Nucleus accumbens (tissue), 56 donors: ENCODE measurements around the gene CNOT3.
"Not testable (repeated sequence)": the region's sequence is repeated elsewhere in the genome, so short reads cannot be mapped to it uniquely, and the experiment has no call there.

Experiments
- DNase-seq, 56 donors: peaks; one replicate each; lab custom pipeline; 2025; lab: John Stamatoyannopoulos, UW

CNOT3 gene

GRCh38 chr19:54164369-54165068 lies 27.0 kb downstream of the CNOT3 start:
- no peak for DNase-seq

DNA sequence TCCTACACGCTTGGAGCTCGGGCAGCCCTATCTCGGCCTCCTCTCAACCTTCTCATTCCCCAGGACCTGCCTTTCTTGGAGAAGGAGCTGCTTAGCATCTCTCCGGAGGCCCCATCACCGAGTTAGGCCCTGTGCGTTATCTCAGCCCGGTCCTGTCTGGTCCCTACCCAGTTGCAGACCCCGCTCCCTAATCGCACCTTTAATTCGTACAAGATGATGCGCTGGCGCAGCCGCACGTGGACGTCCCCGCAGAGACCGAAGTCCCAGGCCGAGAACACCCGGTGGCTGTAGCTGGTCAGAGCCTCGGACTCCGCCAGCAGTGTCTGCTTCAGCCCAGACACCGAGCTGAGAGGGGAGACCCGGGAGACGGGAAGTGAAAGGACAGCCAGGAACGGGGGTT lies 27.7 kb downstream of the CNOT3 start:
- no peak for DNase-seq

DNA sequence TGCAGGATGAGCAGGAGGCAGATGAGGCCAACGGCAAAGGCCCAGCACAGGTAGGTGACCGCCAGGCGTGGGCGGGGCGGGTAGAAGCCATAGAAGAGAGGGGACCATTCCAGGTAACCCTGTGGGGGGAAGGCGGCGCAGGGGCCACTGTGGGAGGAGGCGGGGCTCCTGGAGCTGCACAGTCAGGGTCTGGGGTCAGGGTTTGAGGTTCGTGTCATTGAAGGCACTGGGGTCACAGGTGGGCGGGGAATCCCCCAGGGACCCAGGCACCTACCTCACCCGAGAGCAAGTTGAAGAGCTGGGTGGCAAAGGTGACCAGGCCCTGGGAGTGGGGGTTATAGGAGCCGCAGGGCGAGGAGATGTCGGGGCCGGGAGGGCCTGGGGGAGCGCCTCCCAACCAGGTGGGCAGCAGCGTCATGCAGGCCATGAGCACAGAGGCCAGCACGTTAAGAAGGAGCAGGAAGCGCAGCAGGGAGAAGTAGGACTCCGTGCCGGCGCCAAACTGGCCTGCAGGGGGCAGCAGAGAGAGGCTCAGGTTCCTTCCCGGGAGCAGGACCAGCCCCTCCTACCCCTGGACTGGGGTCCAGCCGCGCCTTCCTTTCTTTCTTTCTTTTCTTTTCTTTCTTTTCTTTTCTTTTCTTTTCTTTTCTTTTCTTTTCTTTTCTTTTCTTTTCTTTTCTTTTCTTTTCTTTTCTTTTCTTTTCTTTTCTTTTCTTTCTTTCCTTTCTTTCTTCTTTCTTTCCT lies 30.8 kb downstream of the CNOT3 start:
- peak in 54 of 56 donors; percentile 12 to 94 (median 70) for DNase-seq

DNA sequence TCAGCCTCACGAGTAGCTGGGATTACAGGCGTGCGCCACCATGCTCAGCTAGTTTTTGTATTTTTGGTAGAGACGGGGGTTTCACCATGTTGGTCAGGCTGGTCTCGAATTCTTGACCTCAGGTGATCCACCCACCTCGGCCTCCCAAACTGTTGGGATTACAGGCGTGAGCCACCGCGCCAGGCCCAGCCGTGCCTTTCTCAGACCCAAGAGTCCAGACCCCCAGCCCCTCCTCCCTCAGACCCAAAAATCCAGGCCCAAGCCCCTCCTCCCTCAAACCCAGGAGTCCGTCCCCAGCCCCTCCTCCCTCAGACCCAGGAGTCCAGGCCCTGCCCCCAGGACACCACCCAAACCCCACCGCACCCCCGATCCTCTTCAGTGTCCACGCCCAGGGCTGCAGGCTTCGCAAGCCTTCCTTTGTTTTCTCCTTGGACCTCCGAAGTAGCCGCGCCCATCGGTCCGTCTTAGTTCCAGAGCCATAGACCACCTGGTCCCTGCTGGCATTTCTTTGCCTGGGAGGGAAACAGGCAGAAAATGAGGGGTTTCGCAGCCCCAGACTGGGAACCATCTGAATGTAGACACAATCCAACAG lies 31.7 kb downstream of the CNOT3 start:
- no peak for DNase-seq

- DNase-seq, result not testable (repeated sequence)
Measured at GRCh38 chr19:54171736-54172431, 34.3 kb downstream of the CNOT3 start.

GRCh38 chr19:54172471-54173358 lies 35.2 kb downstream of the CNOT3 start, which contains the start of gene TMC4:
Gene TMC4 (minus strand): TSS chr19:54173160. CDS start chr19:54173117, 43 bp downstream.
- DNase-seq, result no peak

- DNase-seq, result no peak
Measured at GRCh38 chr19:54173359-54173699, 35.8 kb downstream of the CNOT3 start.

DNA sequence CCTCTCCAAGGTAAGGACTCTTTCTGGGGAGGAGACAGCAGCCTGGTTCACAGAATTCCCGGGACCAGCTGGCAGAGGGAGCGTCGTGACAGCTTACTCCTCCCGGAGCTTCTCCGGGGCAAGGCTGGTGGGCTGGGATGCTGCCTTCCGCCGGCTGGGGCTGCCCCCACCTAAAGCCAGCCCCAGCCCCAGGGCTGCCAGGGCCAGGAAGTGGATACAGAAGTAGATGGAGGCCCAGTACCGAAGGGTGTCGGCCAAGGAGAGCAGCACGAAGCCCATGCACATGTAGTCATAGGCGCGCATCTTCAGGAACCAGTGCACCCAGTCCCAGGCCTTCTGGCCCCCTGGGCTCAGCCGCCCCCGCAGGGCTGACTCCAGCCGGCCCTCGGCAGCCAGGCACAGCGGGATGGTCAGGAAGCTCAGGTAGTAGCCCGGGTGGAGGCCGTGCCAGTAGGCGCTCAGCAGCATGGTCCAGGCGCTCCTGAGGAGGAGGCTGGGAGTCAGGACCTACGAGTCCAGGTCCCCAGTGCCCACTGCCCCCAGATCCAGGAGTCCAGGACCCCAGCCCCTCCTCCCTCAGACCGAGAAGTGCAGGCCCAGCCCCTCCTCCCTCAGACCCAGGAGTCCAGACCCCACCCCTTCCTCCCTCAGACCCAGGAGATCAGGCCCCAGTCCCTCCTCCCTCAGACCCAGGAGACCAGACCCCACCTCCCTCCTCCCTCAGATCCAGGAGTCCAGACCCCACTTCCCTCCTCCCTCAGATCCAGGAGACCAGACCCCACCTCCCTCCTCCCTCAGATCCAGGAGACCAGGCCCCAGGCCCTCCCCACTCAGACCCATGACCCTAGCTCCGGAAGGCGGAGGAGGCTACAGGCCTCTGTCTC lies 36.6 kb downstream of the CNOT3 start:
- DNase-seq, result no peak

DNA sequence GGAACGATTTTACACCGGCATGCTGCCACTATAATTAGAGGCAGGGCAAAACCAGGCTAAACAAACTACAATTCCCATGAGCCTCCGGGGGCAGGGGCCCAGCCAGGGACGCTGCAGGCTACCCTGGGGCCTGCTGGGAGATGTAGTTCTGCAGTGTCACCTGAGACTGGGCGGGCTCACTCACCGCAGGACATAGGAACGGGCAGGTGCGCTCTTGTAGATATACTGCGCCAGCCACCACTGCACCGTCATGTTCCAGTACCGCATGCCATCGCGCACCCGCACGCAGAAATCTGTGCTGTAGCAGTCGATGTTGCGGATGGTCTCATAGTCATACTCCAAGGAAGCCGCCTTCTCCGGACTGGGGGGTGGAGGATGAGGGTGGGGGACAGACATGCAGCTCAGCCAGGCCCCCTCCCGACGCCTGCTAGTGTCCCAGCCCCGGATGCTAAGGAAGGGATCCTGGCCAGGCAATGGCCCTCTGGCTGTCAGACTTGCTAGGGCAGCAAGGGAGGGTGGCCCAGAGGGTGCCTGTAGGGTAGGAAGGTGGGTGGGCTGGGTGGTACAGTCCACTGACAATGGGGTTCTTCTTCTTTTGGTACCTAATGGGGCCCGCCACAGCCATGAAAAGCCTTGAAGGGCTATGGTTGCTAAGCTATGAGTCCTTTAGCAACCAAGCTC lies 41.2 kb downstream of the CNOT3 start:
- DNase-seq, result peak in 28 of 56 donors; percentile 5 to 67 (median 20)

- DNase-seq, result peak in 2 of 56 donors; percentile 6 to 23
Measured at GRCh38 chr19:54179262-54179852, 41.8 kb downstream of the CNOT3 start.

DNA sequence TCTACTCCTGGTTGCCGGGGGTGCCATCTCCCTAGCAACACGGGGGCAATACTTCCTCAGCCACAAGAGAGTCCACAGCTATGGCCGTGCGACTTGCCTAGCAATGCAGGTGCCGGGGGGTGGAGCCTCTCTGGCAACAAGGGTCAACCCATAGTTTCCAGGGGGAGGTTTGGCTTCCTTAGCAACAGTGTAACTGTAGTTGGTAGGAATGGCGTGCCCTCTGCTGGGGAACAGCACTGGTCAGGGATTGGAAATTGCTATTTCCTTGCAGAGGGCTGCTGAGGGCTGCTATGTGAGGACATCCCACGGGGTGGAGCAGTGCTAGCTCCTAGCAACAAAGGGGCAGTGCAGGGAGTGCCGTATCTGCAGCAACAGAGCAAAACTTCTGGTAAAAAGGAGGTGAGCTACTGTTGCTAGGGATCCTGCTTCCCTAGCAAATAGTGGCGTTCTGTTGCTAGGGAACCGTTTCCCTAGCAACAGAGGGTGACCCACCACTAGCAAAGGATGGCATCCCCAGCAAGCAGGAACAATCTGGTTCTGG lies 42.4 kb downstream of the CNOT3 start:
- DNase-seq, result peak in 44 of 56 donors; percentile 3 to 83 (median 54)

- no peak for DNase-seq
Measured at GRCh38 chr19:54180691-54181091, 43.1 kb downstream of the CNOT3 start.

- DNase-seq, result not testable (repeated sequence)
Measured at GRCh38 chr19:54181894-54182293, 44.3 kb downstream of the CNOT3 start.

- no peak for DNase-seq
Measured at GRCh38 chr19:54183431-54183830, 45.9 kb downstream of the CNOT3 start.

DNA sequence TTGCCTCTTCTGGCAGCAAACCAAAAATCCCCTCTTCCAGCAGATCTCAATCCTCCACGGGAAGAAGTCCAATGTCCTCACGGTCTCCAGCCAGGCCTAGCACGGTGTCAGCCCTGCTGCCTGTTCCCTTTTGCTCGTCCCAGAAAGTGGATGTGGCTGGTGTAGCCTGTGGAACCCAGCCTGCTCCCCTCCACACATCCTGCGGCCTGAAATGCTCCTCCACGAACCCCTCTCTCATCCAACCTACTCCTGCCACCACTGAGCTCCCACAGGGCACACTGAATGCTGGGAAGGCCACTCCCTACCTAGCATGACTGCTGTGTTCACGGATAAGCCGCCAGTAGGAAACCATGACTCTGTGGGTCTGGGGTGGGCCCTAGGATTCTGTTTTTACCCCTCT lies 48.8 kb downstream of the CNOT3 start:
- DNase-seq, result no peak

- no peak for DNase-seq
Measured at GRCh38 chr19:54186934-54187381, 49.4 kb downstream of the CNOT3 start.

DNA sequence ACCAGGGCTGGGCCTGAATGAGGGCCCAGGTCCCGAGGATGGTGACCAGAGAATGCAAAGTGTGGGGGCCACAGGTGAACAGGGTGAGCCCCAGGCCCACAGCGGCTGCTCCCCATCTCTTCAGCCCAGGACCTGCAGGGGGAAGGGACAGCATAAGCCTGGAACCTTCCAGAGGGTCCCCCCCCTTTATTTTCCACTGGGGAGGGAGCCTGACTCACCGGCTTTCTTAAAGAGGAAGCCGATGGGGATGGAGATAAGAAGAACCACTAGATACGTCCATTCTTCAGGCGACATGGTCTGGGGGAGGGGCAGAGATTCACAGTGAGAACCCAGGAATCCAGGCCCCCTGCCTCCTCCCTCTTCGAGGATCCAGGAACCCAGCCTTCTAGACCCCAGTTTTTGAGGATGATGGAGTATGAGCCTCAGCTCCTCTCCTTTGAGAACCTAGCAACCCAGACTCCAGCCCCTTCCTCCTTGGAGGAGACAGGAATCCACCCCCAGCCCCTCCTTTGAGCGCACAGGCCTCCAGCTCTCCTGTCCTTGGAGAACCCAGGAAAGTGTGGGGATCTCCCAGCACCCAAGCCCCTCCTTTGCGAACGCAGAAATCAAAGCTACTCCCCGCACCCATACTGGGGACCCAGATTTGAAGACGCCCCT lies 50.8 kb downstream of the CNOT3 start:
- DNase-seq, result peak in 10 of 56 donors; percentile 5 to 42 (median 20)
